CD4-positive, alpha-beta T cell treated with Interleukin-2 at 100 ng/mL for 4 hours (primary cell): ENCODE data around the gene ASTN2.

Source experiments
- DNase-seq: peaks from one replicate; pipeline ENCODE4 v3.0.0-alpha.2; 2020; ENCODE audit warnings: low spot score

ASTN2 gene

GRCh38 chr9:116422119-116422979 lies 992.5 kb downstream of the ASTN2 start:
- DNase-seq, result no peak

DNA sequence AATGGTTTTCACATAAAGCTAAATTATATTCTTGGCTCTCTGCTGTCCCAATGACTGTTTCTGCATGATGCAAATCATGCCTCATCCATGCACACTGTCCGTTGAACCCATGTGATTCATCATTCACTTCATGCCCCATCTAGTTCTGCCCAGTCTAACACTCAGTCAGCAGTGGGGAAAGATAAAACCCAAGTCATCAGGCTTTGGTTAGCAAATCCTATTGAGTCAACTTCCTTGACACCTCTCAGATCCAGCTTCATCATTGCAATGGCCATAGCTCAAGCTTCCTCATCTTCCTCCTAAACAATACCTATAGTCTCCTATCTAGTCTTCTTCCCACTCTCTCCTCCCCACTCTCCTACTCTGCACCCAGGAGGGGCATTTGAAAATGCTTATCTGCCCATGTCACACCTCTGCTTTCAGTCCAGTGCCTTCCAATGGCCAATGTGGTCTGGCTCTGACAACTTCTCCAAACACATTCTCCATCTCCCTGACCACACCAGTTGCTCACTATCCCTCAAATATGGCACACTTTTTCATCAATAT lies 993.8 kb downstream of the ASTN2 start:
- no peak for DNase-seq

- DNase-seq, result no peak
These were observed 995.7 kb downstream of the ASTN2 start for GRCh38 chr9:116419181-116419580.

DNA sequence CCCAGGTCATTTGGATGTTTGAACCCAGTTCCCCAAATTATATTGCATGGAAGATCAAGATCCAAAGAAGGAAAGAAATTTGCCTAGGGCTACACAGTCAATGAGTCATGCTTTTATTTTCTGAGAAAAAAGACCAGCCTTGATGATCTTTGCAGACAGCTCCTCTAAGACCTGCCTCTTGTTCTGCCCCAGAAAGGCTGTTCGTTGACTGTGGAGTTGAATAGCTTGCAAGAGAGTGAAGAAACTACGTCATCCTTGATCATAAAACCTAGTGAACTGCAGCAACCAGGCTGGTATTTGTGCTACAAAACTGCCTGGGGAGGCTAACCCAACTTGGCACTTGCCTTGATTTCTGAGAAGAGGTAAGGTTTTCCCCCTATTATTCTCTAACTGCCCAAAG lies 997.4 kb downstream of the ASTN2 start:
- DNase-seq, result no peak

DNA sequence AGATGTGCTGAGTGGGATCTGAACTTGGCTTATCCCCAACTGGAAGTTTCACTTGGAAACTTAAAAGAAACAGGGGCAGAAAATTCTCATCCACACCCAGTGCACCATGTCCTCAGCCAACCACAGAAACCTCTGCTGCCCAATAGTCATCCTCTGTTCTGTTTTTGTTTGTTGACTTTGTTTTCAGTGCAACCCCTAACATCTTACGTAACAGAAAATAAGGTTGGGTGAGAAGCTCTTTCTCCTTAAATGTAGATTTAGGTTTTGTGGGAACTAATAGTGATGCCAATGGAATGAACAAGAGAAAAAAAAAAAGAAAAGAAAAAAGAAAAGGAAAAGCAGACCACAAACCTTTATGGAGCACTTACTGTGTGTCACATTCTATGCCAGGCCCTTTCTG lies 998.4 kb downstream of the ASTN2 start:
- DNase-seq, result no peak

GRCh38 chr9:116414374-116414773 lies 1000.5 kb downstream of the ASTN2 start:
- no peak for DNase-seq

DNA sequence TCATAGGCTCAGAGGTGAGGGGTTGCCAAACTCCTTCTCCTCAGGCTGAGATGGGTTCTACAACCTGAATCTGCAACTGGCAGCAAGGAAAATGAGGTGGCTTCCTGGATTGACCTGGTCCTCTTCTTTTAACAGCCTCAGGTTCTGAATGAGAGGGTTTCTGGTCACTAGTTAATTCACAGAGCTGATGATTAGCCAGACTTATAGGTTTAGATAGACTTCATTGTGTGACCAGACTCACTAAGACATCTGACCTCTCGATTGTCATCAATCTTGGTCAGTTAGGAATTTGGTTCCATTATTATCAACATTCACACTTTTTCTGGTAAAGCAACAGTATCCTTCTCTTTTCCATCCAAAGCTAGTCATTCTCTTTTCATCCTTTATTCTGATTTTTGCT lies 1003.4 kb downstream of the ASTN2 start:
- DNase-seq, result no peak

- DNase-seq, result no peak
These were observed 1005.2 kb downstream of the ASTN2 start for GRCh38 chr9:116409638-116410037.

GRCh38 chr9:116409129-116409528 lies 1005.7 kb downstream of the ASTN2 start:
- DNase-seq, result no peak

- no peak for DNase-seq
These were observed 1008.4 kb downstream of the ASTN2 start for GRCh38 chr9:116406469-116406868.

DNA sequence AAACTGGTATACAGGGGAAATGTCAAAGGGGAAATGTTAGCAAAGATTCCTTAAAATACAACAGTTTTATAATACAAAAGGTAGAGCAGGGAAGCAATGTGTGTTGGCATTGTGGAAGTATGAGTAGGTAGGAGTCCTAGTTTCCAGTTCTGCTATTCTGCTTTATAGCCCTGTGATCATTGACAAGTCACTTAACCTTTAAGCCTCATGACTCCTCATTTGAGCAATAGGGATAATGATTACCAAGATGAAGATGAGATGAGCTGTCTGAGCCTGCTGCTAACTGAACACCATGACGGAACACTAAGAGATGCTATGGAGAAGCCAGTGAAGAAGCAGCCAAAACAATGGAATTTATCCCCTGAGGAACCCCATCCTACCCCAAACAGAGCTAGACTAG lies 1009.5 kb downstream of the ASTN2 start:
- DNase-seq, result no peak

DNA sequence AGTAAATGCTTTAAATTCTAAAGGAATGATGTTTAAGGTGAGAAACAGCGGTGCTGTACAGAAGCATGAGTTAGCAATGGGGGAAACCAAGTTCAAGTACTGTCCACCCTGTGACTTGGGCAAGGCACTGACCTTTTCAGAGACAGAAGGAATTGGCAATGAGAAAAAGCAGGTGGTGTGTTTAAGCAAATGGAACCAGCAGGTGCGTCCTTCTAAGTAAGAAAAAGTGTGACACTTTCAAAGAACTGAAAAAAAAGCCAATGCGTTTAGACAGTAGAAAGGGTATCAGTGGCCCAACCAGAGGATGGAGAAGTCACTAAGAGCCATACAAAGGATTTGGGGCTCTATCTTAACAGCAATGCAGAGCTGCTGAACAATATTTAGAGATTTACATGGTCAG lies 1010.6 kb downstream of the ASTN2 start:
- no peak for DNase-seq

DNA sequence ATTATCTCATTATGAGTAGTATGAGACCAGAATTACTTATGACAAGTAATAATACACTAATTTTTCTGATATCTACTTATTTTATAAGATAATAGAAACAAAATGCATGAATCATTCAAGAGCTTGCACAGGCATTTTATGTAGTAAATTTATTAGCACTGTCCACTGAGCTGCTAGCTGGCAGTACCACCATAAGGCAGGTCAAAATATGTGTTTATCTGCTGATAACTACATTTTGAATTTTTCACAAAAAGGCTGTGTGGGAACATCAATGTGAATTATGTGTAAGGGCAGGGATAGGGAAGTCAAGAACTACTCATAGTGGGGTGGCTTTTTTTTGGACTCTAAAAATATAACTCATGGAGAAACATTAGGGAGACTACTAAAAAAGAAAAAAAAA lies 1011.7 kb downstream of the ASTN2 start:
- no peak for DNase-seq

GRCh38 chr9:116395699-116396037 lies 1019.2 kb downstream of the ASTN2 start:
- DNase-seq, result no peak

DNA sequence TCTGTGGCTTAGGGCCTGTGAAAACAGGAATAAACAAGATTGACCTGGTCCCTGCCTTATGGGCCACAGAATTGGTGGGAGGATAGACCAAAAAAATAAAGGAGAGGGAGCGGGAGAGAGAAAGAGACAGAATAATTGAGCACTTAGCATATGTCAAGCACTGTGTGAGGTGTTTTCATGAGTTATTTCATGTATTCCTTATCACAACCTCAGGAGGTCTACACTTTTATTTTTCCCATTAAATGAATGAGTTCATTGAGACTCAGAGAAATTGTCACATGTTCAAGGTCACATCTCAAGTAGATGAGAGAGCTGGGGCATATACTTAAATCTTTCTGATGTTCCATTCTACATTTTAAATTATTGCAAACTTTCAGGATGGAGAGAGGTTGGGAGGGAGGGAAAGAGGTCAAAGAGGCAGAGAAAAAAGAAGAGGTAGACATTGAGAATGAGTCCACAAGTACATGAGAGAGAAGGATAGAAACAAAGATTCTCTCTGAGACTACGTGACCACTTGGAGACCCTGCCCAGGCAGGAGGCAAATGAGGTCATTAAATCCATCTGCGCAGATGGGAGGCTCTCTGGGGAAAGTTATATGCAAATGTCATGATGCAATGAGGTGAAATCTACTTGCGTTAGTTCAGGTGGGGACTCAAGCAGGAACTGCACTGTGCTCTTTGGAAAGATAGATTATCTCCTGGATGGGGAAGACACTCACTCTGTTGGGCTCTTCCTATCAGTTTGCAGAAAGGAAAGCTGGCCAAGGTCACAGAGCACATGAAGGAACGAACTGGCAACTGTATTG lies 1019.8 kb downstream of the ASTN2 start:
- no peak for DNase-seq

DNA sequence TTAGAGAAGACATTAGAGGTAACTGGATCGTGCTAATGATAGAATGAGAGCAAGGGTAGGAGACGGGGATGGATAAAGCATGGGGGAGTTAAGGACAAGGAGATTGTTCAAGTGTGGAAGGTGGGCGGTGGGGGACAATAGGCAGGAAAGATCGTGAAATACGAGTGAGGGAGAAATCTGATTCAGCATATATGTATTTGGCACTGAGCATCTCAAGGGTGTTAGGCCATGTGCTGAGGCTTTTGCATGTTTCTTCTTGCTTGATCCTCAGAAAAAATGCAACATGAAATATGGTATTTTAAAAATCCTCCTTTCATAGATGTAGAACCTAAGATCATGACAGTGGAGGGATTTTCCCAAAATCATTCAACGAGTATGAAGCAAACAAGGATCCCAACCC lies 1020.8 kb downstream of the ASTN2 start:
- no peak for DNase-seq

GRCh38 chr9:116393198-116393597 lies 1021.7 kb downstream of the ASTN2 start:
- no peak for DNase-seq

DNA sequence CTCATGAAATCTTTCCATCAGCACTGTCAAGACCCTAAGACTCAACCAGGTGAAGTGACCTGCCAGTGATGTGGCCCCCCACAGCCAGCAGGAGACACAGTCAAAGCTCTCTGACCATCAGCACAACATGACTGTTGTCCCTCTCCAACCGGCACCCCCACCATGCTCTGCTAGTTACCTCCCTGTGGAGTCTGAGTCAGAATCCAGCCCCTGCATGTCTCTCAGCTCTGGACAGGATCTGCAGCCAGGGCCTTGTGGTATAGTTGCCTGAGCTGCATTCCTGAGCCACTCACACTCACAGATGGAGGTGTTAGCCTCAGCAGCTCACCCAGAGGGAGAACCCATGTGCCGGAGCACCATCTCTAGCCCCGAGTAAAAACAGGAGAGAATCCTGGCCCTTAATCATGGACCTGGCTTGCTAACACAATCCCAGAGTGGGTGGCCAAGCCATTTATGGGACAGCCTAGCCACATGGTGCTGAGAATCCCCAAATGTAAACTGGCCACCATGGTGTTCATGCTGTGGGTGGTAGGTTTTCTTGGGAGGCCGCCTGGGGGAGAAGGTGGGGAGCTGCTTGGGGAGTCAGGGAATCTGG lies 1023.5 kb downstream of the ASTN2 start:
- DNase-seq, result no peak

- no peak for DNase-seq
These were observed 1024.3 kb downstream of the ASTN2 start for GRCh38 chr9:116390303-116391228.

- DNase-seq, result no peak
These were observed 1025.1 kb downstream of the ASTN2 start for GRCh38 chr9:116389541-116390302.
